AG10803 (cell line): ENCODE results near the gene BBX.

Source experiments
- DNase-seq: peaks from one replicate; pipeline ENCODE4 v3.0.0; 2010; ENCODE audit warnings: low read depth
- H3K4me3 ChIP-seq: 2 replicates; pipeline ENCODE4 v1.5.1; 2011; ENCODE audit warnings: mild to moderate bottlenecking, low read length, control low read depth
- TF ChIP-seq, protein P1 (sequence below): conservative IDR thresholded peaks from 2 replicates; pipeline ENCODE4 v1.5.1; 2011; ENCODE audit warnings: mild to moderate bottlenecking, low read length, control low read depth, inconsistent platforms

The BBX gene

DNA sequence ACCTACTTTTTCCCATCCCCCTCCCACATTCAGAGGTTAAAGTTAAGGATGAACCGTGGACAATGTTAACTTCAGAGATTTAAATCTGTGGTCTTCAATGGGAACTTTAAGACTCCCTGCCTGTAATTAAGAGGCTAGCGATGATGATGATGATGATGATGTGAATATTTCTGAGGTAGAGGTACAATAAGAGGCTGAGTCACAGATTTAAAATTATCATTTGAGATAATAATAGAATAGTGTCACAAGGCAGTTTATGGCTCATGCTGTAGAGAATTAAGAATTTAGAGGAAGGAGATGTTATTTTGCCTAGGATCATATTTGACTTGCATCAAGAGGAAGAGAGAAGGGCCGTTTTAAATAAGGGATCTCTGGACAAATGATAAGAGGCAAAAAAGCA lies 146.2 kb downstream of the BBX start:
- TF ChIP-seq, protein P1, sequence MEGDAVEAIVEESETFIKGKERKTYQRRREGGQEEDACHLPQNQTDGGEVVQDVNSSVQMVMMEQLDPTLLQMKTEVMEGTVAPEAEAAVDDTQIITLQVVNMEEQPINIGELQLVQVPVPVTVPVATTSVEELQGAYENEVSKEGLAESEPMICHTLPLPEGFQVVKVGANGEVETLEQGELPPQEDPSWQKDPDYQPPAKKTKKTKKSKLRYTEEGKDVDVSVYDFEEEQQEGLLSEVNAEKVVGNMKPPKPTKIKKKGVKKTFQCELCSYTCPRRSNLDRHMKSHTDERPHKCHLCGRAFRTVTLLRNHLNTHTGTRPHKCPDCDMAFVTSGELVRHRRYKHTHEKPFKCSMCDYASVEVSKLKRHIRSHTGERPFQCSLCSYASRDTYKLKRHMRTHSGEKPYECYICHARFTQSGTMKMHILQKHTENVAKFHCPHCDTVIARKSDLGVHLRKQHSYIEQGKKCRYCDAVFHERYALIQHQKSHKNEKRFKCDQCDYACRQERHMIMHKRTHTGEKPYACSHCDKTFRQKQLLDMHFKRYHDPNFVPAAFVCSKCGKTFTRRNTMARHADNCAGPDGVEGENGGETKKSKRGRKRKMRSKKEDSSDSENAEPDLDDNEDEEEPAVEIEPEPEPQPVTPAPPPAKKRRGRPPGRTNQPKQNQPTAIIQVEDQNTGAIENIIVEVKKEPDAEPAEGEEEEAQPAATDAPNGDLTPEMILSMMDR, result no peak
- no peak overlapping the region for H3K4me3 ChIP-seq
- no peak for DNase-seq

DNA sequence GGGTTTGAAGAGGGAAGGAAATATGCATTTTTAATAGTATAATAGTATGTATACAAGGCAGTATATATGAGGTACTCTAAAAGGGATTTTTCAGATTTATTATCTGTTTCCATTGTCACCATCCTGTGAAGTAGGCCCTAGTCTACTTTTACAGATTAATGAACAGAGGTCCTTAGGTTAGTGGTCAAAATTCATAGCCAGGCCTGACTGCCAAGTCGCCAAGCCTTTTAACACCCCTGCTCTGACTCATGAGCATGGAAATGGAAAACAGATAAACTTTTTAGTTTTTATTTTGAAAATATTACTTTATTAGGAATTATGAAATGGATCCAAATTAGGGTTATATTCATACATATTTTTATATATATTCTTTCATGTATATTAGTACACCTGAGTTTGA lies 146.9 kb downstream of the BBX start:
- no peak for DNase-seq
- no peak overlapping the region for H3K4me3 ChIP-seq
- TF ChIP-seq, protein P1, result no peak

DNA sequence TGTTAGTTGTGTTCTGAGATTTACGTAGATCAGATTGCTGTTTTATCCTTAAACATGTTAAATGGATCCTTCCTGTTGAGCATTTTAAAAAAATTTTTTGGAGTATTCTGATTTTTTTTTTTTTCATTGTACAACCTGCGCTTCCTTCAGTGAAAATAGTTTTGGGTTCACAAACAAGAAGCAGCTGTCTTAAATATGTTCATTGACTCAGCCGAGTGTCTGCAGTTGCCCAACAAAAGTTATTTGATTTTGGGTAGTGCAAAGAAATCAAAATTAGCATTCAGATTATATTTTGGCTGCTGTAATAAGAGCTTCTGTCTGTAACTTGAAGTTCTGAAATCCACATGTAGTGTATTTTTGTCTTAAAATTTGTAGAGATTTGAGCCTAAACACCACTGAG lies 148.2 kb downstream of the BBX start:
- TF ChIP-seq, protein P1, result no peak
- no peak overlapping the region for H3K4me3 ChIP-seq
- peak; percentile 77 for DNase-seq

DNA sequence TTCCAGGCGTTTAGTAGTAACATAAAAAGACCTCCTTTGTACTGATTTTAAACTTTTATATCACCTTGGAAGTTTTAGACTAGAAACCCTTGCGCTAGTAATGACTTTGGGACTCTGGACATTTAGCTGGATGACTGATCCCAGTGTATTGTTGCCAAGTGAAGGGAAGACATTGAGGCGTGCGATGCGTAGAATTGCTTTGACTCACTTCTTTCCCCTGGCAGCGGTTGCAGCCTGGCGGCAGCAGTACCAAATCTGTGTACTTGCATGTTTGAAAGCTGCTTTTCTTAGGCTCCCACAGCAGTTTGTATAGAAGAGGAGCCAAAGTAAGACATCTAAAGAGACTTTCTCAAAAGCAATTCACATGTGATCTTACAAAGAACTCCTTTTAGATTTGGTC lies 151.6 kb downstream of the BBX start:
- no peak overlapping the region for H3K4me3 ChIP-seq
- TF ChIP-seq, protein P1, result no peak
- DNase-seq, result no peak

DNA sequence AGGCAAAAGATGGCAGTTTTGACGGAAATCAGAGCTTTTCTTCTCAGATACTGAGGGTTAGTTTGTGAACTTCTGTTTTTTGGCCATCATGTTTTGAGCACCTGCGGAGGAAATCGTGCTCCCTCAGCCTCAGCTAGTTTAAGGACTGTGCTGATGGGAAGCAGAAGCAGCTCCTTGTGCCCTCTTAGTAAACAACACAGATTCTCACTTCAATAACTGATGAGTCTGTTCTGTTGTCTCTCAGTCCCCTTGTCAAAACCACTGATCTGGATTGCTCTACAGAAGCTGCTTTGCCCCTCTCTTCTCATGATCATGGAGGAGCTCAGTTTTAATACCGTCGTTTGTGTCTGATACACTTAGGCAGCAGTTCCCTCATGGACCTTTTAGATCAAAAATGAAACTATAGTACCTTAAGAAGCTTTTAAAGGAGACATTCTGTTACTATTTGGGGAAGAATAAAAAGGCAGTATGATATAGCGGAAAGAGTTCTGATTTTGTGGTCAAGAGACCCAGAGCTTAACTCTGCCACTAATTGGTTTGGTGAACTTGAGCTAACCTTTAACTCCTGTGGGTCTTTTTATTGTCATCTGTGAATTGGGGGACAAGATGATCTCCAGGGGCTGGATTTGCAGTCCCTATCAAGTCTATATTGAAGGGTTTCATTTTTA lies 152.6 kb downstream of the BBX start:
- no peak overlapping the region for H3K4me3 ChIP-seq
- TF ChIP-seq, protein P1, result no peak
- no peak for DNase-seq

DNA sequence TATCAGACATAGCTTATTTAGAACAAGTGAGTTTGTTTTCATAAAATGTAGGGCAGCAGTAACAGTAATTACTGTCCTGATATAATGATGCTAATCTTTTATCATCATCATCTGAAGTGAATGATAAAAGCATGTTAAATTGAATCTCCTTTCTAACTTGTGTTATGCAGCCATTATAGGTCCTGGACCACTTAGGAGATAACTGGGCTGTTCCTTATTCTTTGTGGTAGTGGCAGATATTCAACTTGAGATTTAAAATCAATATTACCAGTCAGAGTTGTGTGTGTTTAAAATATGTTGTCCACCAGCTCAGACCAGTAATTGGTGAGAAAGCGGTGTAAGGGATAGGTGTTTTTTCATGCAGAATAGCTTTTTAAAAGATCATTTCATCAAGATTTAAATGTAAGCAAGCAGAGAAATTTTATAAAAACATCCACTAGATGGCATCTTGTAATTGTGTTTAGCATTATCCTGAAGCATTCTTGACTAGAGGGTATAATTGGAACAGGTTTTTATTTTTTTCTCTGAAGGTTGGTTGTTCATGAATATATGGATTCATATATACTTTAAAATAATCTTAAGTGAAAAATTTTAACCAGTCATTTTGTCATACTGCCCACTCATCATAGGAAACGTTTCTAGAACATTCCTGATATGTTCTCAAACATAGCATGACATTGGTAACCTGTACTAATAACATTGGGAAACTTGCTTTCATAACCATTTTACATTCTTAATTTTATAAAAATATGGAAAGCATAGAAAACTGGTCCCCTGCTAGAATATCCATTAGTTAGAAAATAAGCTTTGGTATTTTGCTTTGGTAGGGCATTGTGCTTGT lies 153.9 kb downstream of the BBX start:
- peak; percentile 35 for DNase-seq
- TF ChIP-seq, protein P1, result peak; percentile 63
- H3K4me3 ChIP-seq, result no peak overlapping the region

DNA sequence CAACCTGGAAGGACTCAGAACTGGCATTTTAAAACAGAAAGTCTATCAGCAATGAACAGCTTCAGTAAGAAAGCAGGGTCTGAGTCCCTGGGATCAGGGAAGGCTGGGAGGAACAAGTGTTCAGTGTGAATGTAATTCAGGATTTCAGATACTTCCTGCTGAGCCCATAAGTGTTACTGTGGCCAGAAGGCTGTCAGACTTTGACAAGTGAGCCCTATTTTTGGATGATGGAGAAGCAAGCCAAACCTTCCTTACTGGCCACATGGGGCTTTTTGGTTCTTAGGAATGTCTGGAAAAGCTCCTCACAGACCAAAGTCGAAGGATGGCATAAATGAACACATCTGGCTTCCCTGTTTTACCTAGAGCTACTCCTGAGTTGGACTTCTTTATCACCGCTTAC lies 157.2 kb downstream of the BBX start:
- H3K4me3 ChIP-seq, result no peak overlapping the region
- peak; percentile 49 for DNase-seq
- TF ChIP-seq, protein P1, result no peak
